ENCODE measurements around the gene NRIP1.

Gene NRIP1

GRCh38 chr21:14987370-14988170 is 77.2 kb downstream of the NRIP1 start:
- DNase-seq (ENCODE audit: insufficient read length, low spot score) (no peak), FAIRE-seq (no peak)

GRCh38 chr21:14985306-14985705 is 79.5 kb downstream of the NRIP1 start:
- FAIRE-seq (no peak), DNase-seq (ENCODE audit: insufficient read length, low spot score) (no peak)

- DNase-seq (ENCODE audit: insufficient read length, low spot score) (no peak), FAIRE-seq (no peak)
These were observed 82.5 kb downstream of the NRIP1 start for GRCh38 chr21:14982336-14982735.

GRCh38 chr21:14981246-14981645 is 83.6 kb downstream of the NRIP1 start:
- FAIRE-seq (no peak), DNase-seq (ENCODE audit: insufficient read length, low spot score) (no peak)

- DNase-seq (ENCODE audit: insufficient read length, low spot score) (no peak), FAIRE-seq (no peak)
These were observed 85.5 kb downstream of the NRIP1 start for GRCh38 chr21:14979264-14979663.

- DNase-seq (ENCODE audit: insufficient read length, low spot score) (no peak), FAIRE-seq (no peak)
These were observed 87.0 kb downstream of the NRIP1 start for GRCh38 chr21:14977814-14978213.

- FAIRE-seq: no peak
These were observed 89.5 kb downstream of the NRIP1 start for GRCh38 chr21:14975136-14975919.

GRCh38 chr21:14972678-14973077 is 92.1 kb downstream of the NRIP1 start:
- FAIRE-seq: no peak
- no peak for DNase-seq (ENCODE audit: insufficient read length, low spot score)

More at GRCh38 chr21:14975136-14975919, 89.5 kb downstream of the NRIP1 start:
- DNase-seq (ENCODE audit: insufficient read length, low spot score): no peak

- DNase-seq (ENCODE audit: insufficient read length, low spot score) (no peak), FAIRE-seq (no peak)
These were observed 96.0 kb downstream of the NRIP1 start for GRCh38 chr21:14968821-14969220.

- DNase-seq (ENCODE audit: insufficient read length, low spot score) (no peak), FAIRE-seq (no peak)
These were observed 96.8 kb downstream of the NRIP1 start for GRCh38 chr21:14968029-14968428.

- DNase-seq (ENCODE audit: insufficient read length, low spot score) (no peak), FAIRE-seq (no peak)
These were observed 100.2 kb downstream of the NRIP1 start for GRCh38 chr21:14964621-14965020.

- FAIRE-seq (no peak), DNase-seq (ENCODE audit: insufficient read length, low spot score) (no peak)
These were observed 102.6 kb downstream of the NRIP1 start for GRCh38 chr21:14962217-14962616.

GRCh38 chr21:14961502-14961901 is 103.3 kb downstream of the NRIP1 start:
- no peak for DNase-seq (ENCODE audit: insufficient read length, low spot score)
- no peak for FAIRE-seq

GRCh38 chr21:14959343-14959742 is 105.5 kb downstream of the NRIP1 start:
- no peak for DNase-seq (ENCODE audit: insufficient read length, low spot score)
- FAIRE-seq: no peak

- DNase-seq (ENCODE audit: insufficient read length, low spot score): no peak
- no peak for FAIRE-seq
These were observed 107.0 kb downstream of the NRIP1 start for GRCh38 chr21:14957836-14958235.

GRCh38 chr21:14956807-14957206 is 108.0 kb downstream of the NRIP1 start:
- FAIRE-seq: no peak

GRCh38 chr21:14955936-14956520 is 108.8 kb downstream of the NRIP1 start:
- no peak for DNase-seq (ENCODE audit: insufficient read length, low spot score)
- FAIRE-seq: no peak

More at GRCh38 chr21:14956807-14957206, 108.0 kb downstream of the NRIP1 start:
- no peak for DNase-seq (ENCODE audit: insufficient read length, low spot score)

- DNase-seq (ENCODE audit: insufficient read length, low spot score): no peak
- no peak for FAIRE-seq
These were observed 111.9 kb downstream of the NRIP1 start for GRCh38 chr21:14952916-14953315.

GRCh38 chr21:14949603-14950002 is 115.2 kb downstream of the NRIP1 start:
- DNase-seq (ENCODE audit: insufficient read length, low spot score): no peak
- no peak for FAIRE-seq

- no peak for FAIRE-seq
- DNase-seq (ENCODE audit: insufficient read length, low spot score): no peak
These were observed 117.1 kb downstream of the NRIP1 start for GRCh38 chr21:14947613-14948160.

GRCh38 chr21:14945176-14945575 is 119.6 kb downstream of the NRIP1 start:
- DNase-seq (ENCODE audit: insufficient read length, low spot score): no peak
- no peak for FAIRE-seq
